ENCODE results near the gene MAP3K13. TPM values are rescaled to one million over a fixed set of nuclear protein-coding genes. Genes with fewer than 3 reads are reported as not detected.

The MAP3K13 gene
- 20.0 TPM for total RNA-seq

- ATAC-seq (peak; percentile 70), DNase-seq (ENCODE audit: low spot score) (peak; percentile 53)
Measured at GRCh38 chr3:185362850-185363661, at the start of gene MAP3K13. MAP3K13 (plus strand) TSS chr3:185363136; CDS start chr3:185428582, 65,446 bp downstream.

- DNase-seq (ENCODE audit: low spot score) (peak; percentile 65), ATAC-seq (peak; percentile 89)
Measured at GRCh38 chr3:185313693-185314246, 49.2 kb upstream of the MAP3K13 start.

- peak; percentile 41 for ATAC-seq
- no peak for DNase-seq (ENCODE audit: low spot score)
Measured at GRCh38 chr3:185316740-185317412, 46.1 kb upstream of the MAP3K13 start.

GRCh38 chr3:185317674-185318073 is 45.3 kb upstream of the MAP3K13 start:
- DNase-seq (ENCODE audit: low spot score) (no peak), ATAC-seq (peak; percentile 50)

- no peak for ATAC-seq
- no peak for DNase-seq (ENCODE audit: low spot score)
Measured at GRCh38 chr3:185318141-185318540, 44.8 kb upstream of the MAP3K13 start.

GRCh38 chr3:185319801-185320200 is 43.1 kb upstream of the MAP3K13 start:
- DNase-seq (ENCODE audit: low spot score) = no peak

GRCh38 chr3:185320949-185321348 is 42.0 kb upstream of the MAP3K13 start:
- ATAC-seq (no peak), DNase-seq (ENCODE audit: low spot score) (no peak)

More at GRCh38 chr3:185319801-185320200, 43.1 kb upstream of the MAP3K13 start:
- no peak for ATAC-seq

- ATAC-seq (no peak), DNase-seq (ENCODE audit: low spot score) (no peak)
Measured at GRCh38 chr3:185322101-185322719, 40.7 kb upstream of the MAP3K13 start.

GRCh38 chr3:185325946-185326791 is 36.8 kb upstream of the MAP3K13 start:
- no peak for DNase-seq (ENCODE audit: low spot score)
- no peak for ATAC-seq

- DNase-seq (ENCODE audit: low spot score) (no peak), ATAC-seq (no peak)
Measured at GRCh38 chr3:185327062-185327461, 35.9 kb upstream of the MAP3K13 start.

GRCh38 chr3:185328324-185329004 is 34.5 kb upstream of the MAP3K13 start:
- DNase-seq (ENCODE audit: low spot score) = peak; percentile 81

GRCh38 chr3:185330238-185330637 is 32.7 kb upstream of the MAP3K13 start:
- peak; percentile 43 for ATAC-seq
- no peak for DNase-seq (ENCODE audit: low spot score)

More at GRCh38 chr3:185328324-185329004, 34.5 kb upstream of the MAP3K13 start:
- peak; percentile 87 for ATAC-seq

- DNase-seq (ENCODE audit: low spot score) = no peak
- ATAC-seq = peak; percentile 9
Measured at GRCh38 chr3:185330644-185331043, 32.3 kb upstream of the MAP3K13 start.

- DNase-seq (ENCODE audit: low spot score) = no peak
Measured at GRCh38 chr3:185332026-185332735, 30.8 kb upstream of the MAP3K13 start.

GRCh38 chr3:185335799-185336198 is 27.1 kb upstream of the MAP3K13 start:
- DNase-seq (ENCODE audit: low spot score) (no peak), ATAC-seq (no peak)

More at GRCh38 chr3:185332026-185332735, 30.8 kb upstream of the MAP3K13 start:
- peak; percentile 33 for ATAC-seq

GRCh38 chr3:185337231-185337816 is 25.6 kb upstream of the MAP3K13 start:
- no peak for DNase-seq (ENCODE audit: low spot score)
- ATAC-seq = peak; percentile 79

GRCh38 chr3:185339945-185340344 is 23.0 kb upstream of the MAP3K13 start:
- DNase-seq (ENCODE audit: low spot score) (no peak), ATAC-seq (no peak)

- ATAC-seq = no peak
Measured at GRCh38 chr3:185340751-185341150, 22.2 kb upstream of the MAP3K13 start.

More at GRCh38 chr3:185340751-185341150, 22.2 kb upstream of the MAP3K13 start:
- DNase-seq (ENCODE audit: low spot score) = no peak

Data from left lobe of liver (tissue), 2 donors.